GM21529 (cell line): ENCODE data around the gene NECAP2.
"Not testable (repeated sequence)": the region's sequence is repeated elsewhere in the genome, so short reads cannot be mapped to it uniquely, and the experiment has no call there.

Experiments used
- ATAC-seq: cut with Tn5 transposase; IDR thresholded peaks from one replicate; pipeline ENCODE4 v1.9.1; 2021; ENCODE audit not compliant: unreplicated experiment

Gene NECAP2

DNA sequence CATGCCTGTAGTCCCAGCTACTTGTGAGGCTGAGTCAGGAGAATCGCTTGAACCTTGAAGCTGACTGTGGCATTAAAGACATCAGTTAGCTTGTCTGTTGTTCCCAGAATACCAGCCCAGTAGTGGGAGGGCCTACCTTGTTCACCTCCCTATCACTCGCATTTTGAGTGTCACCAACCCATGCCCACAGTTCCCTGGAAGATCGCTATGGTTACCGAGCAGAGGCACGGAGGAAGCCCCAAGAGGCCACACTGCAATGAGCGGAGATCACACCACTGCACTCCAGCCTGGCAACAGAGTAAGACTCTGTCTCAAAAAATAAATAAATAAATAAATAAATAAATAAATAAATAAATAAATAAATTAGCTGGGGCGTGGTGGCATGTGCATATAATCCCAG lies 52.4 kb downstream of the NECAP2 start:
- ATAC-seq, result not testable (repeated sequence)

DNA sequence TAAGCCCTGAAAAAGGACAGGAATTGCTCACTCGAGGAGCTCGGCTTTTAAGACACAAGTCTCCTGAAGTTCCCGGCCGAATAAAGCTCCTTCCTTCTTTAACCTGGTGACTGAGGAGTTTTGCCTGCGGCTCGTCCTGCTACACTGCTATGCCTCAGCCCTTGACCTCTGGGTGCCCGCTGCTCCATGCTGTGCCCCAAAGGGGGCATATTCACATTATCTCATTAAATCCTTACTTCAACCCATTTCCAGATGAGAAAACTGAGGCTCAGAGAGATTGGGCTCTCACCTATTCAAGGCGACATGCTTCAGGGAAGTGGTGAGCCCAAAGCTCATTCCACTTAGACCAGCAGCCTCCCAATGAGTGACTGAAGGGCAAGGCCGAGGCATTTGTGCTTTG lies 53.2 kb downstream of the NECAP2 start:
- ATAC-seq, result not testable (repeated sequence)

DNA sequence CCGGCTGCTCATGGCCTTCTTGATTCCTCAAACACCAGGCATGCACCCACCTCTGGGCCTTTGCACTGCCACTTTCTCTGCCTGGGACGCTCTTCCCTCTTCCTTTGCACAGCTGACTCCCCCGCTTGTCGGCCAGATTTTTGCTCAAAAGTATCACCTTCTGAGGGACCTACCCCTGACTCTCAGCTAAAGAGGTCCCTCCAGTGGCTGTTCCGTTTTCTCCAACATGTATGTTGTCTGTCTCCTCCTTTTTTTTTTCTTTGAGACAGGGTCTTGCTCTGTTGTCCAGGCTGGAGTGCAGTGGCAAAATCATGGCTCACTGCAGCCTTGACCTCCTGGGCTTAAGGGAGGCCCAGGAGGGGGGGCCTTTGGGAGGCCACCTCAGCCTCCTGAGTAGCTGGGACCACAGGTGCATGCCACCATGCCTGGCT lies 57.0 kb downstream of the NECAP2 start:
- not testable (repeated sequence) for ATAC-seq

DNA sequence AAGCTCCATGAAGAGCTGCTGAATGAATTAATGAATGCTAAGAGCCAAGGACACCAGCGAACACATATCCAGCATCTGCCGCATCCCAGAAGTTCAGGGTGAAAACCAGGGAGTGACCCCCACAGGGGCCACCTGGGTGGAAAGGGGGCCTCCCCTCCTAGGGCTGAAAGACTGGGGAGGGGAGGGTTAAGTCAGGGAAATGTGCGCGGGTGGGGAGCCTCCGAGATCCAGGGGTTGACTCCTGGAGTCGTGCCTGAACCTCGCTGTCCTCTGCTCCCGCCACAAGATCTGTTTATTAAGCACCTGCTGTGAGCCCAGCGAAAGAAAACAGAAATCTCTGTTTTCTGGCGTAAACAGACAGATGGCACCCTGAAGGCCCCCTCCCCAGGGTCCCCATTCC lies 57.5 kb downstream of the NECAP2 start:
- ATAC-seq, result not testable (repeated sequence)

DNA sequence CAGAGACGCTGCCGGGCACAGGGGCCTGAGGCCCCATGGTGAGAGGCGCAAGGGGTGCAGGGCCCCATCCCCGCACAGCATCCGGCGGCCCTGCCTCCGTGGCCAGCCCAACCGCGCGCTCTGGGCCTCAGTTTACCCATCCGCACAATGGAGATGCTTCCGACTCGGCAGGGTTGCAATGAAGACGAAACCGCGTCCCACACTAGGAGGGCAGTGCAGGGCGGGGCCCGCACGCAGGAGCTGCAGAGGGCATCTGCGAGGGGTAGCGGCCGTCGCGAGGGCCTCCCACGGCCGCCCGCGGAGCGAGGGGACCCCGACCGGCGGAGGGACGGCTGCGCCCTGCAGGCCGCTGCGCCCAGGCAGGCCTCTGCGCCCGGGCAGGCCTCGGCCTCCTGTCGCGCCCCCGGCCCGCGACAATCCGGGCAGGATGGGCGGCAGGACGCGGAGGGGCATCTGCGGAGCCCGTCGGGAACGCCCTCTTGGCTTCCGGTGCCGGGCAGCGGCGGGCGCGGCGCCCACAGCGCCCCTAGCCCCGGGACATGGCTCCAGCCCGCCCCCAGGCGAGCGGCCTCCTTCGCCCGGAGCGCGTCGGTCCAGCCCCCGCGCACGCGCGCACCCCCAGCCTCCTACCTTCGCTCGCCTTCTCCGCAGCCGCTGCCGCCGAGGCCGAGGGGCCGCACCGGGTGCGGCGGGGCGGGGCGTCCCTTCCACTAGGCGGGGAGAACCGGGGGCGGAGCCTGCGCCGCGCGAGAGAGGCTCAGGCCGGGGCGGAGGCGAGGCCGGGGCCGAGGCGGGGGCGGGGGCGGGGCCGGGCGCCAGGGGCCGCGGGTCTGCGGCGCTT lies 58.3 kb downstream of the NECAP2 start:
- peak; percentile 85 for ATAC-seq

DNA sequence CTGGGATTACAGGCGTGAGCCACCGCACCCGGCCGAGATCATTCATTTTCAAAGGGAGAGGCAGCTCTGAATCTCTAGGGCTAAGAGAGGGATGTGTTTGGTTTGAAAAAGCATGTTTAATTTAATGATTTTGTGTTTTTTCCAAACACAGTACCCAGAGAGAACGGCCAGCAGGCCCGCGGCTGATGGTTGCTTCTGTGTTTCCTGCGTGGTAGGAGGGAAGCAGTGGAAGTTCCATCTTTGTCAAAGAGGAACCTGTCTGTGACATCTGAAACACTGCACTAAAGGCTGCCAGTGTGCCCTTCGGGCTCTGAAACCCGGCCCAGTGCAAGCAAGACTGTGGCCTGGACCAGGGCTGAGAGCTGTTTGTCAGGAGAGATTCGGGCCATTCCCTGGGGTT lies 59.9 kb downstream of the NECAP2 start:
- not testable (repeated sequence) for ATAC-seq

DNA sequence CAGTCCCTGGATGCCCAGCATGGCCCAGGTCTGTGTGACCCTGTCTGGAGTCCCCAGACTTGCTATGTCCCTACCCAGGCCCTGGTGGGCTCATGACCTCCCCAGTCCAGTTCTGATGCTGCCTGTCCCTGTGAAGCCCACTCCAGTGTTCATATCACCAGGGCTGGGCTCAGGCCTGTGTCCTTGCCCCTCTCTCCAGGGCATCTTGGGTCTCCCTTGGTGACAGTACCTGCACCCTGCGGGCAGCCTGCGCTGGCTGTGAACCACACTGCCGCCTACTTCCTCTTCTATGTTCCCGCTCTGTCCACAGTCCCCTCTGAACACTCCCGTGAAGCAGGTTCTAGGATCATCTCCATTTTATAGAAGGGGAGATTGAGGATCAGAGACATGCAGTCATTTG lies 60.5 kb downstream of the NECAP2 start:
- ATAC-seq, result not testable (repeated sequence)

DNA sequence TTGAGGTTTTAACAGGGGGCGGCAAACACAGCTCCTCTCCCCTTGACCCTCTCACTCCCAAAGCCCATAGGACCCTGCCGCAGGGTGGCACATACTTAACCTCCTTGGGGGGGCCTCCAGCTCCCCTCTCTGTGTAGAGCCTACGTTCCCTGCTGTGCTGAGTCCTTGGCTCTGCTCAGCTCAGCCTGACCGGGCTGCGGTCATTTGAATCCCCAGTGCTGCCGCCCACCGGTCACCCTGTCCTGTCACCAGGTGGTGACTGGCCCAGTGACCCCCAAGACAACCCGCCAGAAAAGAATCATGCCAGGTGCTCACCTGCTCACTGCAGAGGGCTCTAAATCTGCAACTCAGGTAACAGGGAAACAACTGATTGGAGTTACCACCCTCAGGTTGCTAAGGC lies 60.9 kb downstream of the NECAP2 start:
- not testable (repeated sequence) for ATAC-seq

DNA sequence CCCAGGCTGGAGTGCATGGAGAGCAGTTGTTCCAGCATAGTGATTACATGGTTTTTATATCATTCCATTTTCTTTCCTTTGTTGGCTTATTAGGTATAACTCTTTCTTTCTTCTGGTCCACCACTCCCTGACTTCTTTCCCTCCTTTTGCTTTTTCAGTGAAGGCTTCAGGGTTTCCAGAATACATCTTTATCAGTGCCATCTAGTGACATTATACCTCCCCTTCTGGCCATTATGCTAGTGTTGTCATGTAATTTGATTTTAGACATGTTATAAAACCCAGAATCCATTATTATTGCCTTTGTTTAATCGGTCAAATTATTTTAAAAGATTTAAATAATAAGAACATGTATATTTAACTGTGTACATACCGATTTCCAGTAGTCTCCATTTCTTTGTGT lies 63.0 kb downstream of the NECAP2 start:
- no peak for ATAC-seq

DNA sequence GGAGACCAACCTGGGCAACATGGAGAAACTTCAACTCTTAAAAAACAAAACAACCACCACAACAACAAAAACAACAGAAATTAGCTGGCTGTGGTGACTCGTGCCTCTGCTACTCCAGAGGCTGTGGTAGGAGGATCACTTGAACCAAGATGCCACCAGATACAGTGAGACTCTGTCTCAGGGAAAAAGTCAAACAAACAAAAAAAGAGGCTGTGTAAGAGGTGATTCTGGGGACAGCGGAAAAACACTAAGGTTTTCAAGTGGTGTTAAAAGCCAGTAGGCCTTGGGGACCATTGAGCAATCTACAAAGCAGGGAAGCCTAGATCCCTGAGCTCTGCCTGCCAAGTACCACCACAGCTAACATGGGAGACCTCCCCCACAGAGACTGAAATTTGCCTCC lies 65.3 kb downstream of the NECAP2 start:
- not testable (repeated sequence) for ATAC-seq

DNA sequence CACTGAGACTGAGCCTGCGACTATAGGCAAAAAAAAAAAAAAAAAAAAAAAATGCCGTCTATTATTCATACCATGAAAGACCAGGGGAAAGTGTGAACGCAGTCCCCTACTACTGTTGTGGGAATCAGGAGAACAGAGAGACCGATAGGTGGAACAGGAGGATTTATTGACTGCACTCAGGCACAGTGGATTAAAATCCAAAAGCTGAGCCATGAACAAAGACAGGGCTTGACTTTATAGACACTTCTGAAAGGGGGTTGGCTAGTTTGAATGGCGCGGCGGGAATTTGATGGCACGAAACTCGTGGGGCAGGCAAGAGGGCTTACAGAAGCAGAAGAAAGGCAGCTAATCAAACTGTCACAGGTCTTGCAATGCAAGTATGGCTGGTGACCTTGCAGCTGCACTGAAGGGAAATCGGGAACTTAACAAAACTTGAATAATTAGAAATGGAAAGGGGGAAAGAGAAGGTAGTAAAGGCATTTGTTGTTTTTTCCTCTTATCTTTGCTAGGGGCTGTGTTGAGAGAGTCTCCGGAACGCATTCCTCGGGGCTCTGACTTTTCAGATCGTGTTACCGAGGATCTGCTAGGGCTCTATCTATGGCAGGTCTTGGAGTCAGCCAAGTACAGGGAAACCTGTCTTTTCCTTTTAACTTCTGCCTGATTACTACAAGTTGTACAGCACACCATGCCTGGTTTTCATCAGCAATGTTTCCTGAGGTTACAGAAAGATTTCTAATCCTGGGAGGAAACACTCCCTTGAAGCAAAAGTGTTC lies 66.0 kb downstream of the NECAP2 start:
- not testable (repeated sequence) for ATAC-seq

DNA sequence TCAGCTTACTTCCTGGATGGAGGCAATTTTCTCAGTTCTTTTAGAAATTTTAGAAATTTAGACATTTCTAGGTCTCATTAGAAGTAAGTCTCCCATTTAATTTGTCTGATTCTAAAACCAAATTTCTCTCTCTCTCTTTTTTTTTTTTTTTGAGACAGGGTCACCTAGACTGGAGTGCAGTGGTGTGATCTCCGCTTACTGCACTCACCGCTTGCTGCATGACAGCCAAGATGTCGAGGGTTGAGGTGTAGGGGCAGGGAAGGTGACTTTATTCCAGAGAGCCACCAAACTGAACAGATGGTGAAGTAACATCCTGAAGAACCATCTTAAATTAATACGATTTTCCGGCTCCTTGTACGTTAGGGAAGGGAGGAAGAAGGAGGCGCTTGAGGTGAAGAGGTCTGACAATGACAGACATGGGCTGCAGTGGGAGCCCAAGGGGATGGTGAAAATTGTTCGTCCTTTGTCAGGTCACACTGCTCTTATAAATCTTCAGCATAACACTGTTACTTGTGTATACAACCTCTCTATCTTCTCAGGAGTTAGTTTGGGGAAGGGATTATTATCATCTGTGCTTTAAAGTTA lies 68.4 kb downstream of the NECAP2 start:
- peak; percentile 48 for ATAC-seq
